NT2/D1 (cell line): Measurements from ENCODE around the gene BYSL.

Source experiments
- SUZ12 ChIP-seq: IDR thresholded peaks from 2 replicates; pipeline ENCODE4 v1.6.1; 2011; ENCODE audit not compliant: insufficient read length, insufficient read depth; ENCODE audit errors: extremely low read depth
- YY1 ChIP-seq: IDR thresholded peaks from 2 replicates; pipeline ENCODE4 v1.6.1; 2011; ENCODE audit not compliant: insufficient read length, insufficient read depth
- ZNF274 ChIP-seq: IDR thresholded peaks from 2 replicates; pipeline ENCODE4 v1.6.1; 2011; ENCODE audit warnings: mild to moderate bottlenecking, low read depth, low read length

DNA sequence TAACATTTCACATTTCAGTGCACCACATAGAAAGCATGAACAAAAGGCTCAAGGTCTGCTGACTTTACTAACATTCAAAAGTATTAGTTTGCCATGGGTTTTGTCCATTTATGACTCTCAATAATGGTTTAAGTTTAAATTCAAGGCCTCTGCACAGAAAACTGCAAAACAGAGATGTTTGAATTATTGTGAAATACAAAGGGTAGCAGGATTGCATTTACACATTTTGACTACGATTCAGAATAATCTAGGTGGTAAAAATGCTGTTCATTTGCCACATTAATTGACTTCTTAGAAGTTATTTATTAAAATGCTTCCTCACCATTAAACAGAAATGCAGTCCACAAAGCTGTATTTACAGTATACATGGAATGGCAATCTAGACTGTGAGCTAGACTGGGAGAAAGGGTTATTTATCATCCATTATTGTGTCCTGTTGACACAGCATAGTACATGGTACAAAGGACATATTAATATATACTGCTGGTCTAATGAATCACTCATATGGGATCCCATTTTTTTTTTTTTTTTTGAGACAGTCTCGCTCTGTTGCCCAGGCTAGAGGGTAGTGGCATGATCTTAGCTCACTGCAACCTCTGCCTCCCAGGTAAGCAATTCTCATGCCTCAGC lies 44.1 kb upstream of the BYSL start:
- TF ChIP-seq SUZ12 (no peak), ZNF274 (no peak), YY1 (no peak)
